Glutamatergic neuron (in vitro differentiated cells): ENCODE data around the gene HOXA9. TPM values are rescaled to one million over a fixed set of nuclear protein-coding genes. Genes with fewer than 3 reads are reported as not detected.

ENCODE experiments used
- DNase-seq: peaks from one replicate; pipeline ENCODE4 v3.0.0; 2022
- H3K27ac Mint-ChIP-seq: one replicate; pipeline ENCODE4 v1.8.0; 2020; ENCODE audit warnings: mild to moderate bottlenecking, mixed read lengths, inconsistent platforms; ENCODE audit not compliant: unreplicated experiment
- H3K27me3 Mint-ChIP-seq: one replicate; pipeline ENCODE4 v1.8.0; 2020; ENCODE audit warnings: mild to moderate bottlenecking, moderate library complexity, mixed read lengths, inconsistent platforms; ENCODE audit not compliant: unreplicated experiment
- H3K36me3 Mint-ChIP-seq: one replicate; pipeline ENCODE4 v1.8.0; 2020; ENCODE audit warnings: mild to moderate bottlenecking, mixed read lengths, inconsistent platforms; ENCODE audit not compliant: unreplicated experiment
- H3K4me1 Mint-ChIP-seq: one replicate; pipeline ENCODE4 v1.8.0; 2020; ENCODE audit warnings: mild to moderate bottlenecking, low read depth, mixed read lengths, inconsistent platforms; ENCODE audit not compliant: unreplicated experiment
- H3K4me3 Mint-ChIP-seq: one replicate; pipeline ENCODE4 v1.8.0; 2020; ENCODE audit warnings: mild to moderate bottlenecking, mixed read lengths, inconsistent platforms; ENCODE audit not compliant: unreplicated experiment
- H3K9me3 Mint-ChIP-seq: one replicate; pipeline ENCODE4 v1.8.0; 2020; ENCODE audit warnings: mild to moderate bottlenecking, moderate library complexity, mixed read lengths, inconsistent platforms; ENCODE audit not compliant: unreplicated experiment
- total RNA-seq: library from RNA; stranded (reverse); fragmentation: NEBNext Ultra II Directional; extraction: Animal tissue kit (Norgen Biotek cat#: 25700); gene quantifications from one replicate; pipeline ENCODE4 v1.2.1, GENCODE V29; 2021; ENCODE audit not compliant: unreplicated experiment
- TF ChIP-seq, protein P1 (sequence below): fragments of 200-600 bp; sonication (generic); IDR thresholded peaks from one replicate; pipeline ENCODE4 v1.5.0; 2021; ENCODE audit not compliant: partially characterized antibody, unreplicated experiment

Gene HOXA9
- total RNA-seq, 1 donor from 2014 or later, result not detected

DNA sequence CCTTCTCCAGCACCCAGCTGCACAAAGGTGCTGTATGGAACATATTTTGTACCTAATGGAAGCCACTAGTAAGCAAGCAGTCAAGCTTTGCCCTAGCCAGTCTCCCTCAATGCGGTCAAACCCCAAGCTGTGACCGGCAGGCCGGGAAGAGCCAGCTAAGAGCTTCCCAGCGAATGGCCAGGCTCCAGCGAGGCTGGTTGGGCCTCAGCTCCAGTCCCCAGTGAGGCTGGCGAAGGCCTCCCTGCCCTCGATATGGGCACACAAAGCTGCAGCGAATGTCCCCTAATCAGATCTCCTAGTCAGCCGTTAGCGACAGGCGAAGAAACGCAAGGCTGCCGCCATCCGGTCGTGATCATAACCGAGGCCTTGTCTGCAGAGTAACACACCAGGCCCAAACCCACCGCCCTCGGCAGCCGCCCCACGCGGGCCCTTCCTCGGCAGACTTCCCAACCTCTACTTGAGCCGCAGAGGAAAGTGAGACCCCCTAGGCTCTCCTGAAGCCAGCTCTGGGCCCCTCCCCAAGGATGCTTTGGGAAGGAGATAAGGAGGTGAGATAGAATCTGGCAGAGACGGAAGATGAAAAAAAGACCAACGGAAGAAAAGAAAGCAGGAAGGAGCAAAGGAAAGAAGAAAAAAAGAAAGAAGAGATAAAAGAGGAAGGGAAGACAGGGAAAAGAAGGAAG lies 3.1 kb upstream of the HOXA9 start:
- H3K27ac Mint-ChIP-seq, result no peak overlapping the region
- H3K36me3 Mint-ChIP-seq, result peaks cover 4% of the 10 kb centered on the region
- H3K9me3 Mint-ChIP-seq, result peaks cover 20% of the 10 kb centered on the region
- TF ChIP-seq, protein P1, sequence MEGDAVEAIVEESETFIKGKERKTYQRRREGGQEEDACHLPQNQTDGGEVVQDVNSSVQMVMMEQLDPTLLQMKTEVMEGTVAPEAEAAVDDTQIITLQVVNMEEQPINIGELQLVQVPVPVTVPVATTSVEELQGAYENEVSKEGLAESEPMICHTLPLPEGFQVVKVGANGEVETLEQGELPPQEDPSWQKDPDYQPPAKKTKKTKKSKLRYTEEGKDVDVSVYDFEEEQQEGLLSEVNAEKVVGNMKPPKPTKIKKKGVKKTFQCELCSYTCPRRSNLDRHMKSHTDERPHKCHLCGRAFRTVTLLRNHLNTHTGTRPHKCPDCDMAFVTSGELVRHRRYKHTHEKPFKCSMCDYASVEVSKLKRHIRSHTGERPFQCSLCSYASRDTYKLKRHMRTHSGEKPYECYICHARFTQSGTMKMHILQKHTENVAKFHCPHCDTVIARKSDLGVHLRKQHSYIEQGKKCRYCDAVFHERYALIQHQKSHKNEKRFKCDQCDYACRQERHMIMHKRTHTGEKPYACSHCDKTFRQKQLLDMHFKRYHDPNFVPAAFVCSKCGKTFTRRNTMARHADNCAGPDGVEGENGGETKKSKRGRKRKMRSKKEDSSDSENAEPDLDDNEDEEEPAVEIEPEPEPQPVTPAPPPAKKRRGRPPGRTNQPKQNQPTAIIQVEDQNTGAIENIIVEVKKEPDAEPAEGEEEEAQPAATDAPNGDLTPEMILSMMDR, result no peak
- peak; percentile 48 for DNase-seq
- peaks cover 2% of the 10 kb centered on the region for H3K4me1 Mint-ChIP-seq
- H3K4me3 Mint-ChIP-seq, result peak overlapping the region; percentile 5
- H3K27me3 Mint-ChIP-seq, result peaks cover 49% of the 10 kb centered on the region

- no peak overlapping the region for H3K27ac Mint-ChIP-seq
- no peak overlapping the region for H3K4me3 Mint-ChIP-seq
- peaks cover 2% of the 10 kb centered on the region for H3K4me1 Mint-ChIP-seq
- TF ChIP-seq, protein P1, result no peak
- H3K9me3 Mint-ChIP-seq, result peaks cover 20% of the 10 kb centered on the region
- H3K36me3 Mint-ChIP-seq, result peaks cover 4% of the 10 kb centered on the region
- peaks cover 51% of the 10 kb centered on the region for H3K27me3 Mint-ChIP-seq
- peak; percentile 8 for DNase-seq
These were observed 2.6 kb upstream of the HOXA9 start for GRCh38 chr7:27167916-27168264.

GRCh38 chr7:27166531-27167505 lies 1.5 kb upstream of the HOXA9 start:
- peaks cover 4% of the 10 kb centered on the region for H3K36me3 Mint-ChIP-seq
- peak; percentile 9 for DNase-seq
- peaks cover 48% of the 10 kb centered on the region for H3K27me3 Mint-ChIP-seq
- no peak overlapping the region for H3K4me3 Mint-ChIP-seq
- H3K27ac Mint-ChIP-seq, result no peak overlapping the region
- H3K9me3 Mint-ChIP-seq, result peaks cover 20% of the 10 kb centered on the region
- TF ChIP-seq, protein P1, result no peak
- peaks cover 2% of the 10 kb centered on the region for H3K4me1 Mint-ChIP-seq

GRCh38 chr7:27165996-27166530 lies 726 bp upstream of the HOXA9 start:
- peaks cover 44% of the 10 kb centered on the region for H3K27me3 Mint-ChIP-seq
- TF ChIP-seq, protein P1, result no peak
- peaks cover 2% of the 10 kb centered on the region for H3K4me1 Mint-ChIP-seq
- H3K36me3 Mint-ChIP-seq, result peaks cover 4% of the 10 kb centered on the region
- no peak overlapping the region for H3K4me3 Mint-ChIP-seq
- peak; percentile 25 for DNase-seq
- no peak overlapping the region for H3K27ac Mint-ChIP-seq
- peaks cover 17% of the 10 kb centered on the region for H3K9me3 Mint-ChIP-seq
